ENCODE measurements around the gene GMDS.

Gene GMDS

GRCh38 chr6:1871724-1872315 is 373.6 kb downstream of the GMDS start:
- TF ChIP-seq PPARA (CRISPR knock-in tag; IDR thresholded peaks at IDR 0.05; ENCODE audit: borderline replicate concordance) = no peak
- no peak for TF ChIP-seq ZFP3 (CRISPR knock-in tag; IDR thresholded peaks at IDR 0.05)
- TF ChIP-seq TSHZ2 (CRISPR knock-in tag; IDR thresholded peaks at IDR 0.05) = 0 out of 2 replicates have a peak, but pooled peaks have one; percentile 25
- TF ChIP-seq PATZ1 (CRISPR knock-in tag; IDR thresholded peaks at IDR 0.05; ENCODE audit: borderline replicate concordance) = no peak
- TF ChIP-seq POU6F1 (CRISPR knock-in tag; IDR thresholded peaks at IDR 0.05; ENCODE audit: borderline replicate concordance, low read depth) = no peak
- no peak for TF ChIP-seq BACH2 (CRISPR knock-in tag; IDR thresholded peaks at IDR 0.05; ENCODE audit: borderline replicate concordance)
- no peak for TF ChIP-seq ESRRG (CRISPR knock-in tag; IDR thresholded peaks at IDR 0.05)
- ATAC-seq = peak; percentile 77

GRCh38 chr6:1870932-1871331 is 374.5 kb downstream of the GMDS start:
- ATAC-seq = no peak
- TF ChIP-seq ZNF8 (CRISPR knock-in tag; IDR thresholded peaks at IDR 0.05) (no peak), RARB (CRISPR knock-in tag; IDR thresholded peaks at IDR 0.05) (no peak), OSR1 (CRISPR knock-in tag; IDR thresholded peaks at IDR 0.05) (no peak), ARNTL (CRISPR knock-in tag; IDR thresholded peaks at IDR 0.05; ENCODE audit: borderline replicate concordance, low read depth) (no peak), CREB5 (CRISPR knock-in tag; IDR thresholded peaks at IDR 0.05; ENCODE audit: low read depth) (no peak), CSRNP3 (CRISPR knock-in tag; IDR thresholded peaks at IDR 0.05) (no peak), CSDC2 (CRISPR knock-in tag; IDR thresholded peaks at IDR 0.05) (no peak), PPARA (CRISPR knock-in tag; IDR thresholded peaks at IDR 0.05; ENCODE audit: borderline replicate concordance) (no peak), PATZ1 (CRISPR knock-in tag; IDR thresholded peaks at IDR 0.05; ENCODE audit: borderline replicate concordance) (no peak), ISL1 (CRISPR knock-in tag; IDR thresholded peaks at IDR 0.05) (no peak), ESRRG (CRISPR knock-in tag; IDR thresholded peaks at IDR 0.05) (no peak)

GRCh38 chr6:1870251-1870650 is 375.2 kb downstream of the GMDS start:
- ATAC-seq = no peak
- no peak for TF ChIP-seq SNAI2 (CRISPR knock-in tag; IDR thresholded peaks at IDR 0.05)
- TF ChIP-seq ZFP30 (CRISPR knock-in tag; IDR thresholded peaks at IDR 0.05) = no peak
- TF ChIP-seq CSRNP3 (CRISPR knock-in tag; IDR thresholded peaks at IDR 0.05) = no peak
- TF ChIP-seq ZNF70 (CRISPR knock-in tag; IDR thresholded peaks at IDR 0.05) = no peak
- no peak for TF ChIP-seq PPARA (CRISPR knock-in tag; IDR thresholded peaks at IDR 0.05; ENCODE audit: borderline replicate concordance)
- no peak for TF ChIP-seq RARB (CRISPR knock-in tag; IDR thresholded peaks at IDR 0.05)
- no peak for TF ChIP-seq ESRRG (CRISPR knock-in tag; IDR thresholded peaks at IDR 0.05)
- no peak for TF ChIP-seq PATZ1 (CRISPR knock-in tag; IDR thresholded peaks at IDR 0.05; ENCODE audit: borderline replicate concordance)
- no peak for TF ChIP-seq TCF4 (CRISPR knock-in tag; IDR thresholded peaks at IDR 0.05; ENCODE audit: borderline replicate concordance)
- TF ChIP-seq GLIS3 (CRISPR knock-in tag; IDR thresholded peaks at IDR 0.05) = no peak

Measured in SK-N-SH treated with all-trans-retinoic acid at 6 μM for 48 hours (cell line).